HG03159 (cell line): Measurements from ENCODE around the gene ITGB5.

Experiments
- ATAC-seq: cut with Tn5 transposase; IDR thresholded peaks from one replicate; pipeline ENCODE4 v1.9.1; 2021; ENCODE audit warnings: mild to moderate bottlenecking, moderate library complexity; ENCODE audit not compliant: unreplicated experiment

ITGB5 gene

GRCh38 chr3:124773351-124774326, 113.5 kb downstream of the ITGB5 start:
- ATAC-seq: no peak

- ATAC-seq: no peak
Observed at GRCh38 chr3:124772081-124772831, 114.9 kb downstream of the ITGB5 start.

GRCh38 chr3:124771083-124771445, 116.1 kb downstream of the ITGB5 start:
- ATAC-seq: no peak

- ATAC-seq: no peak
Observed at GRCh38 chr3:124770336-124771082, 116.7 kb downstream of the ITGB5 start.

DNA sequence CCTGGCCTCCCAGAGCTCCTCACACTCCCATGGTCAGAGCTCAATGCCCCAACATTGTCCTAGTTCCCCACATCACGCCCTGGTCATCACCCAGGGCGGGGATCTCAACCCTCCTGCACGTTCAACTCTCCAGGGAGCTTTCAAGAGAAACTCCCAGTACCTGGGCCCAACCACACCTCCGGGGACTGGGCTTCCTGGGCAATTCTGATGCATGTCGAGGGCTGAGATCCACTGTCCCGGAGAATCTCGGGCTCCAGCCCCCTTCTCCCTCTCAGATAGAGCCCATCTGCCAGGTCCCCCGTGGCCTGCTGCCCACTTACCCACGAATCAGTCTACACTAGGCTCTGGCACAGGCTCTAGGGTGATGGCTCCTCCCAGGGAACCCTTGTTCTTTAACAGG, 117.7 kb downstream of the ITGB5 start:
- no peak for ATAC-seq

GRCh38 chr3:124768812-124769211, 118.4 kb downstream of the ITGB5 start:
- peak; percentile 68 for ATAC-seq

DNA sequence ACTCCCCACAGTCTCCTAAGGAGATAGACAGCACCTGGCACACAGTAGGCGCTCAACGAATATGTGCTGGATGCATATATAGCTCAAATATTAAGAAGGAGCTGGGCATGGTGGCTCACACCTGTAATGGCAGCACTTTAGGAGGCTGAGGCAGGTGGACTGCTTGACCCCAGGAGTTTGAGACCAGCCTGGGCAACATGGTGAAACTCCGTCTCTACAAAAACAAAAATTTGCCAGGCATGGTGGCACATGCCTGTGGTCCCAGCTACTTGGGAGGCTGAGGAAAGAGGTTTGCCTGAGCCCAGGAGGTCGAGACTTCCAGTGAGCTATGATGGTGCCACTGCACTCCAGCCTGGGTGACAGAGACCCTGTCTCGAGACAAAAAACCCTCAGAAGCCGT, 119.5 kb downstream of the ITGB5 start:
- no peak for ATAC-seq

GRCh38 chr3:124767264-124767663, 119.9 kb downstream of the ITGB5 start:
- ATAC-seq: no peak

GRCh38 chr3:124766113-124767095, 120.8 kb downstream of the ITGB5 start:
- no peak for ATAC-seq

DNA sequence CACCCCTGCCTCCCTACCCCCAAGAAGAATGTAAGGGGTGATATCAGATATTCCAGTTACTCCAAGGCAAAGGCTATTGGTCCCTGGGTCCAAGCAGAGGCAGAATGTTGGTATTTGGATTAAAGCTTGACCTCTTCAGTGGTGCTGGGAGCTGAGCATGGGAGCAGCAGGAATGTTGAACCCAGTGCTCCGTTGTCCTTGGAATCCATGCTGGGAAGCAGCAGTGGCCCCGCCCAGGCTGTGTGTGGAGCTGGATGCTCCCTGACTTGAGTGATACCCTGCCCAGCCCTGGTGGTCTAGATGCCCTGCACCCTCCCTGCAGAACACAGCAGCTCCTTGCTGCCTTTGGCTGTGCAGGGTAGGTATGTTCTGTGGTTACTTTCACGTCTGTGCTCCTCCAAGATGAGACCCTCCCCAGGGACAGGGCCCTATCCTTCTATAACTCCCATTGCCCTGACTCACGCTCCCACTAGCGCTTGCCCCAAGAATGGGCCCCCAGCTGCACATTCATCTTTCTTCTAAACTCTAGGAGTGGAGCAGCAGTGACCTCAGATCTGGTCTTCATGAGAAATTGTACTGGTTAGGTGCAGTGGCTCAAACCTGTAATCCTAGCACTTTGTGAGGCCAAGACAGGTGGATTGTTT, 121.8 kb downstream of the ITGB5 start:
- no peak for ATAC-seq

DNA sequence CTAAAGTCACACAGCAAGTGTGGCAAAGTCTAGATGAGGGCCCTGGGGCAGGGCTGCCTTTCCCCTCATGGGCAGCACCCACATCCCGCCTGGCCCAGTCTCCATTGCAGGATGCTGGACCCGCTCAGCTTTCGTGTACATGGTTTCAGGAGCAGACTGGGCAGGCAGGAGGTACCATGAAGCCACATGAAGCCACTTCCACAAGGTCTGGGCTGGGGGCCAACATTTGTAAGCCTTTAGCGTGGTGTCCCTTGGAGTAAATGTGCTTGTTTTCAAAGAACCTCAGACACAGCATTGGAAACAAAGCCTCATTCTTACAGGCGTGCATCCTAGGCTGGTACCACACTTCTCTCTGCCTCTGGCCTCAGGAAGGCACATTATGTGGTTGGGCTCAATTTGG, 122.4 kb downstream of the ITGB5 start:
- no peak for ATAC-seq

GRCh38 chr3:124763644-124764358, 123.4 kb downstream of the ITGB5 start:
- ATAC-seq: no peak

DNA sequence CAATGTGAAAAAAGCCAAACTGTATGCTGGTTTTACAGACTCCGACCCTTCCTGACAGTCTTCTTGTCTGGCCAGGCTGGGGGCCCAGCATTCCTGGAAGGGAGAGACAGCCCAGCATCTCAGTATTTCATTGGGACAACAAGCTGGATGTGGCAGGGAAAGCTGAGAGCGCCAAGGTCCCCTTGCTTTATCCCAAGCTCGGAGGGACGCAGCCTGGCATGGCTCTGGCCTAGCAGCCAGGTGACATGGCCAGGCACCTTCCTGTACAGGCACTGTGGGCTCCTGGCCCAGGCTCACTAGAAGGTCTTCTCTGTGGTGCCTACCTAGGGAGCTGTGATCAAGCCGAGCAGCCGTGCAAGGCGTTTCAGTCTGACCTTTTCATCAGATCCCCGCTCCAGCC, 124.0 kb downstream of the ITGB5 start:
- ATAC-seq: no peak

GRCh38 chr3:124762661-124763011, 124.5 kb downstream of the ITGB5 start:
- no peak for ATAC-seq

DNA sequence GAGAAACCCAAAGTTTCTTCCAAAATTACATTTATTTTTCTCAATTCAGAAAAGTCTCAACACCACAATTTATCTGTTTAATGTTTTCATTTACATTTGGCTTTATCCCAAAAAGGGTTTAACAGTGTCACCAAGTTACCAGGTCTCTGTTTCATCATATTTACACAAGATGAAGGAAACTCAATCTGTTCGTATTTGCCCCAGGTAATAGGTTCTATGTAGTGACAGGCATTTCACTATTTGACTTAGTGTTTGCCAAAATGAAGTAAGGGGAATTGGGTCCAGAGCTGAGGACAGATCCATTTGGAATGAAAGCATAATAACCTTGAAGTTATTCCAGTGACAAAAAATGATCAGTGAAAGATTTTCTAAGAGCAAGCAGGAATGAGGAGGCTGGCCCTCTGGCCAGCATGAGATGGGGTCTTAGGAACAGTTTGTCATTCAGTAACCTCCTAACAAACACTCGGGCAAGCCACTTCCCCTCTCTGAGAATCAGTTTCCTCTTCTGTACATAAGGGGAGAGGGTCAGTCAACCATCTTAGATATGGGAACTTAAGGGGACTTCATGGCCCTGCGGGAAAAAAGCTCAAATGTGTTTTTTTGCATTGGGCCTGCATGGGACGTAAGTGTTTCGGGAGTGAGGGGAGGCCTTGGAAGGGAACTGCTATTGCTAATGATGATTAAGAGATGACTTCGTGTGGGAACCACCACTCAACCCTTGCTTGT, 125.1 kb downstream of the ITGB5 start:
- ATAC-seq: no peak

GRCh38 chr3:124761250-124761796, 125.8 kb downstream of the ITGB5 start:
- no peak for ATAC-seq

DNA sequence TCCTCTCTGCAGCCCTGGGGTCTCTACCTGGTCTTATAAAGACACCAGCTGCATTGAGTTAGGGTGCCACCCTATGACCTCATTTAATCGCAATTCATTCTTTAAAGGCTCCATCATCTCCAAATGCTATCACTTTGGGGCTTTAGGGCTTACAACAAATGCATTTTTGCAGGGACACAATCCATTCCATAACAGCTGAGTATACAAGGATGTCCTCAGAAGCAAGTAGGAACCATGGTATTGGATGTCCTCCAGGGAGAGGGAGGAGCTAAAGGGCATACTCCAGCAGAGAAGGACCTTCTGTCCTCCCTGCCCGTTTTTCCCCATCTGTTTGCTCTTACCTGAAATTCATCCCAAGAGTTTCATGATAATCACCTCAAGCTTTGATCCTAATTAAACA, 126.6 kb downstream of the ITGB5 start:
- ATAC-seq: no peak
